ENCODE measurements around the gene SORCS2. TPM values are rescaled to one million over a fixed set of nuclear protein-coding genes. Genes with fewer than 3 reads are reported as not detected.

Gene SORCS2
- total and polyA plus RNA-seq, 2 of the 13 experiments (the other 11 are each of a cell fraction or from before 2014, with no cell fraction given): 0.82 to 1.0 TPM

DNA sequence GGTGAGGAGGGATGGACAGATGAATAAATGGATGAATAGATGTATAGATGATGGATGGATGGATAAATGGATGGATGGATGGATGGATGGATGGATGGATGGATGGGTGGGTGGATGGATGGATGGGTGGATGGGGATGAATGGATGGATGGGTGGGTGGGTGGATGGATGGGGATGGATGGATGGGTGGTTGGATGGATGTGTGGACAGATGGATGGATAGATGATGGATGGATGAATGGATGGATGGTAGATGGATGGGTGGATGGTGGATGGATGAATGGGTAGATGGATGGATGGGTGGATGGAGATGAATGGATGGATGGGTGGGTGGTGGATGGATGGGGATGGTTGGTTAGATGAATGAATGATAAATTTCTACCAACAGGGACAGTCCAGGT is 449.4 kb downstream of the SORCS2 start:
- no peak overlapping the region for H3K4me2 ChIP-seq (ENCODE audit: low read depth, low read length)
- no peaks in the 10 kb centered on the region for H3K36me3 ChIP-seq (replicated peaks in 1 of 2; ENCODE audit: control insufficient read depth in 1 of 2, insufficient read depth in 2 of 2, low read length in 2 of 2)
- CTCF ChIA-PET (ENCODE audit: low intra/inter-chr PET ratio, low total read pairs): no interaction called here
- H3K4me3 ChIP-seq (replicated peaks in 1 of 3; ENCODE audit: insufficient read depth in 1 of 3, low read depth in 2 of 3, low read length in 3 of 3): no peak overlapping the region
- no peak overlapping the region for H3K27ac ChIP-seq (ENCODE audit: extremely low read length, insufficient read depth, low read length)
- no peak overlapping the region for H3K9ac ChIP-seq (ENCODE audit: insufficient read depth, low read depth, low read length)
- H3K9me3 ChIP-seq (ENCODE audit: low read length): no peaks in the 10 kb centered on the region
- no peaks in the 10 kb centered on the region for H3K27me3 ChIP-seq (ENCODE audit: control insufficient read depth in 1 of 2, insufficient read depth in 2 of 2, low read length in 2 of 2)
- H4K20me1 ChIP-seq (ENCODE audit: insufficient read depth, low read length): no peaks in the 10 kb centered on the region
- TF ChIP-seq FOXP1 (IDR thresholded peaks at IDR 0.05) (no peak), FOXP1 (CRISPR knock-in tag; IDR thresholded peaks at IDR 0.05) (no peak), ZFYVE20 (CRISPR knock-in tag; IDR thresholded peaks at IDR 0.05; ENCODE audit: borderline replicate concordance, low read depth) (no peak), CC2D1A (CRISPR knock-in tag; IDR thresholded peaks at IDR 0.05) (no peak), ZSCAN9 (CRISPR knock-in tag; IDR thresholded peaks at IDR 0.05; ENCODE audit: borderline replicate concordance) (no peak), ATAD3A (CRISPR knock-in tag; IDR thresholded peaks at IDR 0.05) (no peak), ISX (CRISPR knock-in tag; conservative IDR thresholded peaks at IDR 0.05) (no peak), HNF4G (IDR thresholded peaks at IDR 0.05; ENCODE audit: borderline replicate concordance, low read depth, low read length) (no peak), HNF4G (CRISPR knock-in tag; IDR thresholded peaks at IDR 0.05; ENCODE audit: borderline replicate concordance, low read depth) (no peak), CEBPG (CRISPR knock-in tag; IDR thresholded peaks at IDR 0.05) (no peak), SALL1 (CRISPR knock-in tag; IDR thresholded peaks at IDR 0.05) (no peak), KMT2B (CRISPR knock-in tag; IDR thresholded peaks at IDR 0.05) (no peak), JUN (CRISPR knock-in tag; IDR thresholded peaks at IDR 0.05) (no peak), FOXK2 (IDR thresholded peaks at IDR 0.05) (no peak), SNRNP70 (IDR thresholded peaks at IDR 0.05; ENCODE audit: low read depth, low read length) (no peak), MIXL1 (CRISPR knock-in tag; IDR thresholded peaks at IDR 0.05) (no peak)
- TF ChIP-seq, protein P1, sequence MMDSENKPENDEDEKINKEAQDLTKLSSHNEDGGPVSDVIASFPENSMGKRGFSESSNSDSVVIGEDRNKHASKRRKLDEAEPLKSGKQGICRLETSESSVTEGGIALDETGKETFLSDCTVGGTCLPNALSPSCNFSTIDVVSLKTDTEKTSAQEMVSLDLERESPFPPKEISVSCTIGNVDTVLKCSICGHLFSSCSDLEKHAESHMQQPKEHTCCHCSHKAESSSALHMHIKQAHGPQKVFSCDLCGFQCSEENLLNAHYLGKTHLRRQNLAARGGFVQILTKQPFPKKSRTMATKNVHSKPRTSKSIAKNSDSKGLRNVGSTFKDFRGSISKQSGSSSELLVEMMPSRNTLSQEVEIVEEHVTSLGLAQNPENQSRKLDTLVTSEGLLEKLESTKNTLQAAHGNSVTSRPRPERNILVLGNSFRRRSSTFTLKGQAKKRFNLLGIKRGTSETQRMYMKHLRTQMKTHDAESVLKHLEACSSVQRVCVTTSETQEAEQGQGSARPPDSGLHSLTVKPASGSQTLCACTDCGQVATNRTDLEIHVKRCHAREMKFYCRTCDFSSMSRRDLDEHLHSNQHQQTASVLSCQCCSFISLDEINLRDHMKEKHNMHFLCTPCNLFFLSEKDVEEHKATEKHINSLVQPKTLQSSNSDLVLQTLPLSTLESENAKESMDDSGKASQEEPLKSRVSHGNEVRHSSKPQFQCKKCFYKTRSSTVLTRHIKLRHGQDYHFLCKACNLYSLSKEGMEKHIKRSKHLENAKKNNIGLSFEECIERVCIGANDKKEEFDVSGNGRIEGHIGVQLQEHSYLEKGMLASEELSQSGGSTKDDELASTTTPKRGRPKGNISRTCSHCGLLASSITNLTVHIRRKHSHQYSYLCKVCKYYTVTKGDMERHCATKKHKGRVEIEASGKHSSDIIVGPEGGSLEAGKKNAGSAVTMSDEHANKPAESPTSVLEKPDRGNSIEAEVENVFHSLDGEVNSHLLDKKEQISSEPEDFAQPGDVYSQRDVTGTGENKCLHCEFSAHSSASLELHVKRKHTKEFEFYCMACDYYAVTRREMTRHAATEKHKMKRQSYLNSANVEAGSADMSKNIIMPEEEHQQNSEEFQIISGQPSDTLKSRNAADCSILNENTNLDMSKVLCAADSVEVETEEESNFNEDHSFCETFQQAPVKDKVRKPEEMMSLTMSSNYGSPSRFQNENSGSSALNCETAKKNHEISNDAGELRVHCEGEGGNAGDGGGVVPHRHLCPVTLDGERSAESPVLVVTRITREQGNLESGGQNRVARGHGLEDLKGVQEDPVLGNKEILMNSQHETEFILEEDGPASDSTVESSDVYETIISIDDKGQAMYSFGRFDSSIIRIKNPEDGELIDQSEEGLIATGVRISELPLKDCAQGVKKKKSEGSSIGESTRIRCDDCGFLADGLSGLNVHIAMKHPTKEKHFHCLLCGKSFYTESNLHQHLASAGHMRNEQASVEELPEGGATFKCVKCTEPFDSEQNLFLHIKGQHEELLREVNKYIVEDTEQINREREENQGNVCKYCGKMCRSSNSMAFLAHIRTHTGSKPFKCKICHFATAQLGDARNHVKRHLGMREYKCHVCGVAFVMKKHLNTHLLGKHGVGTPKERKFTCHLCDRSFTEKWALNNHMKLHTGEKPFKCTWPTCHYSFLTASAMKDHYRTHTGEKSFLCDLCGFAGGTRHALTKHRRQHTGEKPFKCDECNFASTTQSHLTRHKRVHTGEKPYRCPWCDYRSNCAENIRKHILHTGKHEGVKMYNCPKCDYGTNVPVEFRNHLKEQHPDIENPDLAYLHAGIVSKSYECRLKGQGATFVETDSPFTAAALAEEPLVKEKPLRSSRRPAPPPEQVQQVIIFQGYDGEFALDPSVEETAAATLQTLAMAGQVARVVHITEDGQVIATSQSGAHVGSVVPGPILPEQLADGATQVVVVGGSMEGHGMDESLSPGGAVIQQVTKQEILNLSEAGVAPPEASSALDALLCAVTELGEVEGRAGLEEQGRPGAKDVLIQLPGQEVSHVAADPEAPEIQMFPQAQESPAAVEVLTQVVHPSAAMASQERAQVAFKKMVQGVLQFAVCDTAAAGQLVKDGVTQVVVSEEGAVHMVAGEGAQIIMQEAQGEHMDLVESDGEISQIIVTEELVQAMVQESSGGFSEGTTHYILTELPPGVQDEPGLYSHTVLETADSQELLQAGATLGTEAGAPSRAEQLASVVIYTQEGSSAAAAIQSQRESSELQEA (CRISPR knock-in tag; IDR thresholded peaks at IDR 0.05; ENCODE audit: not compliant biosample characterization): no peak
- TF ChIP-seq, protein P2, sequence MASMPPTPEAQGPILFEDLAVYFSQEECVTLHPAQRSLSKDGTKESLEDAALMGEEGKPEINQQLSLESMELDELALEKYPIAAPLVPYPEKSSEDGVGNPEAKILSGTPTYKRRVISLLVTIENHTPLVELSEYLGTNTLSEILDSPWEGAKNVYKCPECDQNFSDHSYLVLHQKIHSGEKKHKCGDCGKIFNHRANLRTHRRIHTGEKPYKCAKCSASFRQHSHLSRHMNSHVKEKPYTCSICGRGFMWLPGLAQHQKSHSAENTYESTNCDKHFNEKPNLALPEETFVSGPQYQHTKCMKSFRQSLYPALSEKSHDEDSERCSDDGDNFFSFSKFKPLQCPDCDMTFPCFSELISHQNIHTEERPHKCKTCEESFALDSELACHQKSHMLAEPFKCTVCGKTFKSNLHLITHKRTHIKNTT (CRISPR knock-in tag; IDR thresholded peaks at IDR 0.05): no peak
- TF ChIP-seq, protein P3, sequence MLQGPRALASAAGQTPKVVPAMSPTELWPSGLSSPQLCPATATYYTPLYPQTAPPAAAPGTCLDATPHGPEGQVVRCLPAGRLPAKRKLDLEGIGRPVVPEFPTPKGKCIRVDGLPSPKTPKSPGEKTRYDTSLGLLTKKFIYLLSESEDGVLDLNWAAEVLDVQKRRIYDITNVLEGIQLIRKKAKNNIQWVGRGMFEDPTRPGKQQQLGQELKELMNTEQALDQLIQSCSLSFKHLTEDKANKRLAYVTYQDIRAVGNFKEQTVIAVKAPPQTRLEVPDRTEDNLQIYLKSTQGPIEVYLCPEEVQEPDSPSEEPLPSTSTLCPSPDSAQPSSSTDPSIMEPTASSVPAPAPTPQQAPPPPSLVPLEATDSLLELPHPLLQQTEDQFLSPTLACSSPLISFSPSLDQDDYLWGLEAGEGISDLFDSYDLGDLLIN (CRISPR knock-in tag; IDR thresholded peaks at IDR 0.05; ENCODE audit: borderline replicate concordance): no peak
- DNase-seq (ENCODE audit: low spot score) (no peak), ATAC-seq (no peak), FAIRE-seq (no peak)
- peaks cover 47% of the 10 kb centered on the region for H3K4me1 ChIP-seq (ENCODE audit: insufficient read depth, low read length)
- no peak overlapping the region for H2AFZ ChIP-seq (ENCODE audit: low read length)
- POLR2A ChIA-PET: no interaction called here
- intact Hi-C loops (cut with micrococcal nuclease; ENCODE audit: unreplicated experiment): no loop called here
- H3K79me2 ChIP-seq (ENCODE audit: insufficient read depth, low read length): no peaks in the 10 kb centered on the region
- in situ Hi-C loops (cut with HindIII; ENCODE audit: extremely low pct_ligation_motif_present, low pct_unique_long_range_greater_than_20kb): no loop called here
- no TSS peak for BruUV-seq (replicated peaks)
